GM13977 (cell line): ENCODE data around the gene SLC25A42.
"Not testable (repeated sequence)": the region's sequence is repeated elsewhere in the genome, so short reads cannot be mapped to it uniquely, and the experiment has no call there.

Experiments
- DNase-seq: peaks from one replicate; pipeline ENCODE4 v3.0.0; 2012; ENCODE audit warnings: low spot score
- CTCF ChIP-seq: IDR thresholded peaks from 2 replicates; pipeline ENCODE4 v1.5.1; 2012; ENCODE audit warnings: mild to moderate bottlenecking, control low read depth; ENCODE audit not compliant: insufficient read depth; ENCODE audit errors: extremely low read depth, missing control alignments
- in situ Hi-C: fragments of 300-500 bp; cut with MboI; formaldehyde crosslinking; loops from one replicate; pipeline ENCODE4 v1.12.0; 2022; ENCODE audit warnings: low sequenced_read_pairs, low pct_unique_long_range_greater_than_20kb, mixed read lengths, inconsistent platforms; ENCODE audit not compliant: unreplicated experiment

Gene SLC25A42

GRCh38 chr19:19132912-19133311 lies 69.1 kb downstream of the SLC25A42 start:
- no peak for DNase-seq
- in situ Hi-C loops: loop anchor here (10.0 kb wide), 1 partner anchor 78 kb away; no protein-coding TSS in a partner anchor
- no peak for TF ChIP-seq CTCF

GRCh38 chr19:19133985-19134384 lies 70.2 kb downstream of the SLC25A42 start:
- DNase-seq: no peak
- in situ Hi-C loops: loop anchor here (10.0 kb wide), 1 partner anchor 79 kb away; no protein-coding TSS in a partner anchor
- no peak for TF ChIP-seq CTCF

- no peak for DNase-seq
- no peak for TF ChIP-seq CTCF
- in situ Hi-C loops: loop anchor here (10.0 kb wide), 1 partner anchor 80 kb away; no protein-coding TSS in a partner anchor
Observed at GRCh38 chr19:19134687-19135158, 70.9 kb downstream of the SLC25A42 start.

GRCh38 chr19:19135713-19136112 lies 71.9 kb downstream of the SLC25A42 start:
- DNase-seq: not testable (repeated sequence)
- in situ Hi-C loops: loop anchor here (10.0 kb wide), 1 partner anchor 81 kb away; no protein-coding TSS in a partner anchor

- no peak for TF ChIP-seq CTCF
- DNase-seq: no peak
- in situ Hi-C loops: loop anchor here (10.0 kb wide), 1 partner anchor 83 kb away; no protein-coding TSS in a partner anchor
Observed at GRCh38 chr19:19137556-19138108, 73.8 kb downstream of the SLC25A42 start.

GRCh38 chr19:19138109-19138981 lies 74.6 kb downstream of the SLC25A42 start, which contains the start of gene TMEM161A:
TMEM161A (minus strand) TSS chr19:19138478; CDS start chr19:19138428, 50 bp downstream.
- peak; percentile 99 for DNase-seq
- TF ChIP-seq CTCF: no peak
- in situ Hi-C loops: loop anchor here (10.0 kb wide), 1 partner anchor 84 kb away; no protein-coding TSS in a partner anchor

GRCh38 chr19:19139876-19140229 lies 76.1 kb downstream of the SLC25A42 start:
- in situ Hi-C loops: loop anchor here (10.0 kb wide), 1 partner anchor 85 kb away; no protein-coding TSS in a partner anchor
- no peak for DNase-seq
- TF ChIP-seq CTCF: no peak
